Measurements from ENCODE around the gene CCDC141. TPM values are rescaled to one million over a fixed set of nuclear protein-coding genes. Genes with fewer than 3 reads are reported as not detected.

The CCDC141 gene
- total and polyA plus RNA-seq, 2 of the 13 experiments (the other 11 are each of a cell fraction or from before 2014, with no cell fraction given): not detected

- intact Hi-C loops (cut with micrococcal nuclease; ENCODE audit: unreplicated experiment): no loop called here
- WGBS (ENCODE audit: low lambda C conversion rate): 45% methylated on average over 4 of the region's 4 CpGs
- no peaks in the 10 kb centered on the region for H3K36me3 ChIP-seq (replicated peaks in 1 of 2; ENCODE audit: control insufficient read depth in 1 of 2, insufficient read depth in 2 of 2, low read length in 2 of 2)
- CTCF ChIA-PET (ENCODE audit: low intra/inter-chr PET ratio, low total read pairs): no interaction called here
- no TSS peak for BruUV-seq (replicated peaks)
- ATAC-seq (no peak), FAIRE-seq (no peak), DNase-seq (ENCODE audit: low spot score) (no peak)
- H3K9me3 ChIP-seq (ENCODE audit: low read length): no peaks in the 10 kb centered on the region
- H3K4me2 ChIP-seq (ENCODE audit: low read depth, low read length): no peak overlapping the region
- H3K9ac ChIP-seq (ENCODE audit: insufficient read depth, low read depth, low read length): no peak overlapping the region
- POLR2A ChIA-PET: no interaction called here
- H3K27ac ChIP-seq (ENCODE audit: extremely low read length, insufficient read depth, low read length): no peak overlapping the region
- H3K4me3 ChIP-seq (replicated peaks in 1 of 3; ENCODE audit: insufficient read depth in 1 of 3, low read depth in 2 of 3, low read length in 3 of 3): no peak overlapping the region
- H3K79me2 ChIP-seq (ENCODE audit: insufficient read depth, low read length): no peaks in the 10 kb centered on the region
- no peaks in the 10 kb centered on the region for H3K4me1 ChIP-seq (ENCODE audit: insufficient read depth, low read length)
- no peaks in the 10 kb centered on the region for H4K20me1 ChIP-seq (ENCODE audit: insufficient read depth, low read length)
- no peak overlapping the region for H2AFZ ChIP-seq (ENCODE audit: low read length)
- in situ Hi-C loops (cut with HindIII; ENCODE audit: extremely low pct_ligation_motif_present, low pct_unique_long_range_greater_than_20kb): no loop called here
- no peaks in the 10 kb centered on the region for H3K27me3 ChIP-seq (ENCODE audit: control insufficient read depth in 1 of 2, insufficient read depth in 2 of 2, low read length in 2 of 2)
- TF ChIP-seq BHLHE40 (IDR thresholded peaks at IDR 0.05; ENCODE audit: low read length) (no peak), YEATS4 (CRISPR knock-in tag; IDR thresholded peaks at IDR 0.05; ENCODE audit: borderline replicate concordance) (no peak), ZNF746 (CRISPR knock-in tag; IDR thresholded peaks at IDR 0.05) (no peak), GPN1 (CRISPR knock-in tag; IDR thresholded peaks at IDR 0.05; ENCODE audit: borderline replicate concordance) (no peak), ZNF703 (CRISPR knock-in tag; IDR thresholded peaks at IDR 0.05; ENCODE audit: borderline replicate concordance) (no peak), CBX2 (IDR thresholded peaks at IDR 0.05; ENCODE audit: low read depth, low read length) (no peak), CBX2 (CRISPR knock-in tag; IDR thresholded peaks at IDR 0.05; ENCODE audit: low read depth) (no peak), ARNT2 (CRISPR knock-in tag; IDR thresholded peaks at IDR 0.05; ENCODE audit: low read depth) (no peak), ELK4 (CRISPR knock-in tag; IDR thresholded peaks at IDR 0.05; ENCODE audit: borderline replicate concordance) (no peak), CENPX (CRISPR knock-in tag; IDR thresholded peaks at IDR 0.05) (no peak), THYN1 (CRISPR knock-in tag; IDR thresholded peaks at IDR 0.05; ENCODE audit: borderline replicate concordance, low read depth) (no peak), REXO4 (CRISPR knock-in tag; IDR thresholded peaks at IDR 0.05; ENCODE audit: borderline replicate concordance) (no peak), BCLAF1 (IDR thresholded peaks at IDR 0.05) (no peak), ZFP36L2 (CRISPR knock-in tag; IDR thresholded peaks at IDR 0.05) (no peak), KDM2A (CRISPR knock-in tag; IDR thresholded peaks at IDR 0.05; ENCODE audit: borderline replicate concordance, low read depth) (no peak), MYC (CRISPR knock-in tag; IDR thresholded peaks at IDR 0.05; ENCODE audit: borderline replicate concordance) (no peak)
- TF ChIP-seq, protein P1, sequence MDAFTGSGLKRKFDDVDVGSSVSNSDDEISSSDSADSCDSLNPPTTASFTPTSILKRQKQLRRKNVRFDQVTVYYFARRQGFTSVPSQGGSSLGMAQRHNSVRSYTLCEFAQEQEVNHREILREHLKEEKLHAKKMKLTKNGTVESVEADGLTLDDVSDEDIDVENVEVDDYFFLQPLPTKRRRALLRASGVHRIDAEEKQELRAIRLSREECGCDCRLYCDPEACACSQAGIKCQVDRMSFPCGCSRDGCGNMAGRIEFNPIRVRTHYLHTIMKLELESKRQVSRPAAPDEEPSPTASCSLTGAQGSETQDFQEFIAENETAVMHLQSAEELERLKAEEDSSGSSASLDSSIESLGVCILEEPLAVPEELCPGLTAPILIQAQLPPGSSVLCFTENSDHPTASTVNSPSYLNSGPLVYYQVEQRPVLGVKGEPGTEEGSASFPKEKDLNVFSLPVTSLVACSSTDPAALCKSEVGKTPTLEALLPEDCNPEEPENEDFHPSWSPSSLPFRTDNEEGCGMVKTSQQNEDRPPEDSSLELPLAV (CRISPR knock-in tag; conservative IDR thresholded peaks at IDR 0.05; ENCODE audit: low read depth): no peak
- TF ChIP-seq, protein P2, sequence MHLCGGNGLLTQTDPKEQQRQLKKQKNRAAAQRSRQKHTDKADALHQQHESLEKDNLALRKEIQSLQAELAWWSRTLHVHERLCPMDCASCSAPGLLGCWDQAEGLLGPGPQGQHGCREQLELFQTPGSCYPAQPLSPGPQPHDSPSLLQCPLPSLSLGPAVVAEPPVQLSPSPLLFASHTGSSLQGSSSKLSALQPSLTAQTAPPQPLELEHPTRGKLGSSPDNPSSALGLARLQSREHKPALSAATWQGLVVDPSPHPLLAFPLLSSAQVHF (CRISPR knock-in tag; IDR thresholded peaks at IDR 0.05): no peak
Observed at GRCh38 chr2:179037807-179038206, 12.1 kb downstream of the CCDC141 start.
